Psoas muscle (tissue), 8 donors: Measurements from ENCODE around the gene CFAP46. TPM values are rescaled to one million over a fixed set of nuclear protein-coding genes. Genes with fewer than 3 reads are reported as not detected.

Experiments
- ATAC-seq, 4 donors: fragments of 200-7000 bp; cut with Tn5 transposase; one replicate each; pipeline ENCODE4 v1.9.1; 2020; ENCODE audit warnings: moderate library complexity in 3 of 4, mild to moderate bottlenecking in 2 of 4
- DNase-seq, 2 donors: peaks; one replicate each; pipeline ENCODE4 v3.0.0-alpha.2; 2020
- H3K27ac ChIP-seq: fragments of 200-600 bp; one replicate; pipeline ENCODE4 v1.8.0; 2022
- H3K27me3 ChIP-seq, 3 donors: fragments of 200-600 bp in 1 of 3; one replicate each; pipeline versions ENCODE4 v1.6.1 to v1.8.0; 2013 to 2022; ENCODE audit warnings: low read length in 2 of 3, mild to moderate bottlenecking in 2 of 3, moderate library complexity in 1 of 3; ENCODE audit not compliant: insufficient read depth in 3 of 3
- H3K36me3 ChIP-seq, 2 donors: fragments of 200-600 bp in 1 of 2; one replicate each; pipeline versions ENCODE4 v1.6.1 to v1.8.0; 2013 to 2022; ENCODE audit warnings: low read depth in 1 of 2, mild to moderate bottlenecking in 1 of 2, moderate library complexity in 1 of 2; ENCODE audit not compliant: insufficient read depth in 1 of 2
- H3K4me1 ChIP-seq: fragments of 200-600 bp; one replicate; pipeline ENCODE4 v1.8.0; 2022
- H3K4me3 ChIP-seq: fragments of 200-600 bp; one replicate; pipeline ENCODE4 v1.8.0; 2022; ENCODE audit warnings: mild to moderate bottlenecking
- H3K9me3 ChIP-seq: fragments of 200-600 bp; one replicate; pipeline ENCODE4 v1.8.0; 2022
- WGBS, 3 donors: extraction: QIAGEN DNeasy Blood & Tissue Kit; methylation state at CpG; one replicate each; pipeline versions ENCODE4 v1.1.6 to v1.1.7; 2013; 5-methylcytosine and 5-hydroxymethylcytosine counted together
- intact Hi-C, 2 donors: fragments of 100-400 bp; cut with DNase I; formaldehyde crosslinking; loops; one replicate each; pipeline versions ENCODE4 v1.11.0 to v1.14.2; 2022
- polyA plus RNA-seq, 3 donors: library from polyadenylated mRNA; stranded (reverse); fragments of 200-250 nt; gene quantifications; one replicate each; pipeline ENCODE4 v1.2.3, GENCODE V29; 2013
- total RNA-seq, 4 donors: library from RNA; stranded (reverse); fragmentation: NEBNext Ultra II Directional in 2 of 4; extraction: Animal tissue kit (Norgen Biotek cat#: 25700) in 2 of 4; gene quantifications; one replicate each; pipeline versions ENCODE4 v1.2.1 to v1.2.4, GENCODE V29; 2021 to 2023
- TF ChIP-seq, protein P1 (sequence below): fragments of 200-600 bp; IDR thresholded peaks from one replicate; pipeline ENCODE4 v1.8.0; 2022; ENCODE audit warnings: antibody characterized with exemption
- donor health status: healthy with polysubstance abuse.
- donor health status: DM: no; HTN: no; CAD: no; lungs with moderate emphysema.
- donor health status: Bipolar disorder and iron deficiency.
- donor health status: healthy.
- donor health status: DM: yes; HTN: yes; CAD: no.
- donor health status: DM: no; HTN: no; CAD: no.
- donor health status: DM: no; HTN: no; CAD: no.
- donor health status: DM: yes; HTN: yes; CAD: no.

The CFAP46 gene
- total and polyA plus RNA-seq, 7 donors: 3.9 to 25.4 (median 13.8) TPM

- DNase-seq (peak in 1 of 2 donors; percentile 43), ATAC-seq (no peak)
- no peak overlapping the region for H3K4me3 ChIP-seq
- peaks cover 0 to 47% (median 10%) of the 10 kb centered on the region in 3 donors for H3K27me3 ChIP-seq
- intact Hi-C loops: no loop called here
- no peaks in the 10 kb centered on the region for H3K36me3 ChIP-seq
- H3K9me3 ChIP-seq: no peaks in the 10 kb centered on the region
- TF ChIP-seq, protein P1, sequence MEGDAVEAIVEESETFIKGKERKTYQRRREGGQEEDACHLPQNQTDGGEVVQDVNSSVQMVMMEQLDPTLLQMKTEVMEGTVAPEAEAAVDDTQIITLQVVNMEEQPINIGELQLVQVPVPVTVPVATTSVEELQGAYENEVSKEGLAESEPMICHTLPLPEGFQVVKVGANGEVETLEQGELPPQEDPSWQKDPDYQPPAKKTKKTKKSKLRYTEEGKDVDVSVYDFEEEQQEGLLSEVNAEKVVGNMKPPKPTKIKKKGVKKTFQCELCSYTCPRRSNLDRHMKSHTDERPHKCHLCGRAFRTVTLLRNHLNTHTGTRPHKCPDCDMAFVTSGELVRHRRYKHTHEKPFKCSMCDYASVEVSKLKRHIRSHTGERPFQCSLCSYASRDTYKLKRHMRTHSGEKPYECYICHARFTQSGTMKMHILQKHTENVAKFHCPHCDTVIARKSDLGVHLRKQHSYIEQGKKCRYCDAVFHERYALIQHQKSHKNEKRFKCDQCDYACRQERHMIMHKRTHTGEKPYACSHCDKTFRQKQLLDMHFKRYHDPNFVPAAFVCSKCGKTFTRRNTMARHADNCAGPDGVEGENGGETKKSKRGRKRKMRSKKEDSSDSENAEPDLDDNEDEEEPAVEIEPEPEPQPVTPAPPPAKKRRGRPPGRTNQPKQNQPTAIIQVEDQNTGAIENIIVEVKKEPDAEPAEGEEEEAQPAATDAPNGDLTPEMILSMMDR: no peak
- WGBS, 3 donors: 86 to 90% (median 87%) methylated on average over 24 to 26 of the region's 26 CpGs
- no peak overlapping the region for H3K27ac ChIP-seq
- H3K4me1 ChIP-seq: no peaks in the 10 kb centered on the region
Measured at GRCh38 chr10:132868995-132869394, 73.4 kb downstream of the CFAP46 start.

DNA sequence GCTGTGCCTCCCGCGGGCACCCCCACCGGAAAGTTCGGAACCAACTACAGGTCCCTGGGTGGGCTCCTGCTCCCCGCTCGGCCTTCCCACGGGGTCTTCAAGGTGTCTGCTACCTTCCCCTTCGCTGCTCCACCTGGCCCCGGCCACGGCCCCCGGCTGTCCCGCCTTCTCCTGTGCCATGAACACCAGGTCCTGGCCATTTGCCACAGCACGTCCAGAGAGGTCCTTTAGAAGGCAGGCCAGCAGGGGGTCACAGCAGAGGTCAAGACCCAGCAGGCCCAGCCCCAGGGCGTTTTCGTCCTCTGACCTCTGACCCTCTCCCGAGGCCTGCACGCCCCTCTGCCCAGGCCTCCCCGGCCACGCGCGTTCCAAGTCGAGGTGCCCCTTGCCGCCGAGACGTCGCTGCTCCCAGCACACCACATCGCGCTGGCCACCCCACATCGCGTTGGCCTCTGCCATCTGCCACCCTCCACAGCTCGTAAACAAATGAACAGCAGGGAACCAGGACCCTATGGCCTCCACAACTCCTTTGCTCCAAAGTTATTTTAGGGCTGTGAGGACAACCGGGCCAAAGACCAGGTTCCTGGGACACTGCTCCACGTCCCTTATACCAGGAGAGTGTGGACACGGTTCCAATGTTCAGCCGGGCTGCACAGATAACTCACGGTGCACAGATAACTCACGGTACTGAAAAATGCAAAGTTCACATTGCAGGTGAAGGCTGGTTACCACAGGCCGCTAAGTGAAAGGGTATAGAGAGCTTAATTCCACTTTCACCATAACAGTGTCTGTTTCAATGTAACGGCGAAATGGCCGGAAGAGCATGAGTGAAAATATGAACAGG lies 74.3 kb downstream of the CFAP46 start:
- peaks cover 0 to 43% (median 11%) of the 10 kb centered on the region in 3 donors for H3K27me3 ChIP-seq
- WGBS, 3 donors: 84 to 86% (median 85%) methylated on average over 39 to 41 of the region's 41 CpGs
- intact Hi-C loops: no loop called here
- no peaks in the 10 kb centered on the region for H3K36me3 ChIP-seq
- no peak for ATAC-seq
- H3K9me3 ChIP-seq: no peaks in the 10 kb centered on the region
- no peaks in the 10 kb centered on the region for H3K4me1 ChIP-seq
- TF ChIP-seq, protein P1: no peak
- no peak overlapping the region for H3K4me3 ChIP-seq
- DNase-seq: peak in 1 of 2 donors; percentile 42
- H3K27ac ChIP-seq: no peak overlapping the region

DNA sequence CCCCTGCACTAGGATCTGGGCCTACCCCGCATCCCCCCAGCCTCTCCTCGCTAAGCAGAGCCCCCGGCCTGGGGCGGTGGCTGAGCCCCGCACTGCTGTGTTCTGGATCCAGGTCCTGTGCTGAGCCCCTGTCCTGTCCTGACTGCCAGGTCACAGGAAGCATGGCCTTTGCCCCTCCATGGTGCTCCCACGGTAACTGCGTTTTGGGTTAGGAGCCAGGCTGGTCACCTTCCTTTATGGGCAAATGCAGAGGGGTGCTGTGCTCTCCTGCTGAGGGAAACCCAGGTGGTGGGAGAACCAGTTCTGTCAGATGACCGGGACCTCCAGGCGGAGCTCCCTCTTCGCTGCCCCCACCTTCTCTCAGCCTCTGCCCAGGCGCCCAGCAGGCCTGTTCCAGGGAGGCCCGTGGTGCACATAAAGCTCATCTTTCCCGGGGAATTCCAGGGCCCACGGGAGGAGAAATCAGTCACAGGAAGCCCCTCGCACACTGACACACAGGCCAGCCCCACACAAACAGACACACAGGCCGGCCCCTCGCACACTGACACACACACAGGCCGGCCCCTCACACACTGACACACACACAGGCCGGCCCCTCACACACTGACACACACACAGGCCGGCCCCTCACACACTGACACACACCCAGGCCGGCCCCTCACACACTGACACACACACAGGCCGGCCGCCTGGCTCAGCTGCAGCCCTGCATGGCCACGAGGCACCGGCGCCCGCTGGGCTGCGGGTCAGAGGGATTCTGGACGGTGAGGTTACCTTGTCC lies 75.6 kb downstream of the CFAP46 start:
- DNase-seq (peak in 1 of 2 donors; percentile 46), ATAC-seq (no peak)
- 78 to 84% (median 79%) methylated on average over 29 of the region's 29 CpGs for WGBS, 3 donors
- Histone ChIP-seq H3K36me3 (no peaks in the 10 kb centered on the region), H3K4me1 (no peaks in the 10 kb centered on the region), H3K4me3 (no peak overlapping the region), H3K27ac (no peak overlapping the region), H3K9me3 (no peaks in the 10 kb centered on the region), H3K27me3 (peaks cover 0 to 41% (median 17%) of the 10 kb centered on the region in 3 donors)
- TF ChIP-seq, protein P1: no peak
- intact Hi-C loops: no loop called here

DNA sequence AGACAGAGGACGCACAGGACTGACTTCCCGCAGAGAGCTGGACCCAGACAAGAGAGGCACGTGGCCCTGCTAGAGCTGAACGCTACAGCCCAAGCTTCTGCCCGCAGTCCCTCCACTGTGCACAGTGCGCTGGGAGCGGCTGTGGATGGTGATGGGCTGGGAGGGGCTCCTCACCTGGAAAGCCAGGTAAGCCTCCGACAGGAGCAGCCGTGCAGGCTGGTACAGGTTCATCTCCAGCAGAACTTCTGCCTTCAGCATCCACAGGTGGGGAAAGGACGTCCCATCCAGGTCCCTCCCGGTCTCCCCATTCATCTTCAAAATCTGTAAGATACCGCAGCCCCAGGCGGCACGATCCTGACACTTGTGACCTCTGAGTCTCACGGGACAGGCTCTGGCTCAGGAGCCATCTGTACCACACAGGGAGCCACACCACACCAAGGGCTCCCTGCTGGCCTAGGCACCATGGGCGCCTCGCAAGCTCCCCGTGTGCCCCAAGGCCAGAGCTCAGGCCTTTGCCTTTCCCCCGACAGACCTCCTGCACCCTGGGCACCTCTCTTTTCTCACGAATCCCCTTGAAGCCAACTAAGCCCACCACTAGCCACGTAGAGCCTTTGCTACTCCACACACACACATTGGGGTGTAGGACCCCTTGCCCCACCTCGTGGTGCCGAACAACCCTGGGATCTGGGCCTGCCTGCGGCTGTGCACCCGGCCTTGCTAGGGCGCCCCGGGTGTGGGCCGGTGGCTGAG lies 76.3 kb downstream of the CFAP46 start:
- ATAC-seq (no peak), DNase-seq (peak in 1 of 2 donors; percentile 31)
- Histone ChIP-seq H3K27me3 (peaks cover 0 to 44% (median 20%) of the 10 kb centered on the region in 3 donors), H3K9me3 (no peaks in the 10 kb centered on the region), H3K4me1 (no peaks in the 10 kb centered on the region), H3K36me3 (no peaks in the 10 kb centered on the region), H3K27ac (no peak overlapping the region), H3K4me3 (no peak overlapping the region)
- WGBS, 3 donors: 88 to 90% (median 89%) methylated on average over 28 of the region's 28 CpGs
- intact Hi-C loops: no loop called here
- TF ChIP-seq, protein P1: no peak
